ENCODE results near the gene SERPINE2. TPM values are rescaled to one million over a fixed set of nuclear protein-coding genes. Genes with fewer than 3 reads are reported as not detected.

Gene SERPINE2
- total and polyA plus RNA-seq, 9 donors = 42.5 to 264 (median 101) TPM

- H3K27me3 ChIP-seq = no peaks in the 10 kb centered on the region
- no peak for TF ChIP-seq CTCF (IDR thresholded peaks at IDR 0.05)
- TF ChIP-seq POLR2A (IDR thresholded peaks at IDR 0.05) = no peak
- no peak for TF ChIP-seq EP300 (IDR thresholded peaks at IDR 0.05)
These were observed 110.7 kb downstream of the SERPINE2 start for GRCh38 chr2:223928113-223929006.

GRCh38 chr2:223925106-223925505, 114.0 kb downstream of the SERPINE2 start:
- H3K27ac ChIP-seq = no peak overlapping the region
- H3K9me3 ChIP-seq = no peaks in the 10 kb centered on the region
- H3K4me1 ChIP-seq (ENCODE audit: insufficient read depth) = peaks cover under 1% of the 10 kb centered on the region
- intact Hi-C loops (cut with DNase I) = no loop called here
- no peaks in the 10 kb centered on the region for H3K36me3 ChIP-seq
- H3K27me3 ChIP-seq = no peaks in the 10 kb centered on the region
- 92 to 96% (median 94%) methylated on average over 3 of the region's 3 CpGs for WGBS, 3 donors
- DNase-seq = no peak
- TF ChIP-seq EP300 (IDR thresholded peaks at IDR 0.05) (no peak), POLR2A (IDR thresholded peaks at IDR 0.05) (no peak), CTCF (IDR thresholded peaks at IDR 0.05) (no peak)
- H3K4me3 ChIP-seq = no peak overlapping the region

More at GRCh38 chr2:223928113-223929006, 110.7 kb downstream of the SERPINE2 start:
- no peak for DNase-seq
- Histone ChIP-seq H3K36me3 (no peaks in the 10 kb centered on the region), H3K4me3 (no peak overlapping the region), H3K4me1 (ENCODE audit: insufficient read depth) (peaks cover 6% of the 10 kb centered on the region), H3K9me3 (no peaks in the 10 kb centered on the region), H3K27ac (no peak overlapping the region)
- intact Hi-C loops (cut with DNase I) = no loop called here
- 90 to 94% (median 94%) methylated on average over 7 of the region's 7 CpGs for WGBS, 3 donors

Other genes with a start within 250 kb of the SERPINE2 start
- 10 to 100 TPM in 1 of 7 donors, 1 to 10 TPM in 5, under 1 TPM in 1; 0.60 to 16.8 (median 1.3) TPM for gene AP1S3, start 201.7 kb downstream of the SERPINE2 start, total RNA-seq
- 1 to 10 TPM in 1 of 2 donors, under 1 TPM in 1; 0.46 to 5.6 TPM for gene AP1S3, start 201.7 kb downstream of the SERPINE2 start, polyA plus RNA-seq
- gene WDFY1, start 94.0 kb downstream of the SERPINE2 start, total RNA-seq = 10 to 100 TPM; 33.4 to 50.1 (median 40.8) TPM
- 10 to 100 TPM; 21.2 to 35.7 TPM for gene WDFY1, start 94.0 kb downstream of the SERPINE2 start, polyA plus RNA-seq
- 10 to 100 TPM; 12.6 to 20.4 (median 15.9) TPM for gene MRPL44, start 81.8 kb downstream of the SERPINE2 start, total RNA-seq
- 10 to 100 TPM; 18.3 to 28.3 TPM for gene MRPL44, start 81.8 kb downstream of the SERPINE2 start, polyA plus RNA-seq

All from ovary (tissue), 9 donors.